Neural progenitor cell (in vitro differentiated cells): ENCODE results near the gene IDUA.

ENCODE experiments used
- CTCF ChIP-seq: fragments of 200-600 bp; sonication (generic); IDR thresholded peaks from 2 replicates; pipeline ENCODE4 v1.5.1; 2017; ENCODE audit warnings: antibody characterized with exemption, mild to moderate bottlenecking
- EZH2 ChIP-seq: fragments of 200-600 bp; sonication (generic); IDR thresholded peaks from 2 replicates; pipeline ENCODE4 v1.6.1; 2017; ENCODE audit warnings: antibody characterized with exemption, mild to moderate bottlenecking, moderate library complexity
- EZH2phosphoT487 ChIP-seq: fragments of 200-600 bp; sonication (generic); IDR thresholded peaks from 2 replicates; pipeline ENCODE4 v1.6.1; 2017; ENCODE audit warnings: antibody characterized with exemption

DNA sequence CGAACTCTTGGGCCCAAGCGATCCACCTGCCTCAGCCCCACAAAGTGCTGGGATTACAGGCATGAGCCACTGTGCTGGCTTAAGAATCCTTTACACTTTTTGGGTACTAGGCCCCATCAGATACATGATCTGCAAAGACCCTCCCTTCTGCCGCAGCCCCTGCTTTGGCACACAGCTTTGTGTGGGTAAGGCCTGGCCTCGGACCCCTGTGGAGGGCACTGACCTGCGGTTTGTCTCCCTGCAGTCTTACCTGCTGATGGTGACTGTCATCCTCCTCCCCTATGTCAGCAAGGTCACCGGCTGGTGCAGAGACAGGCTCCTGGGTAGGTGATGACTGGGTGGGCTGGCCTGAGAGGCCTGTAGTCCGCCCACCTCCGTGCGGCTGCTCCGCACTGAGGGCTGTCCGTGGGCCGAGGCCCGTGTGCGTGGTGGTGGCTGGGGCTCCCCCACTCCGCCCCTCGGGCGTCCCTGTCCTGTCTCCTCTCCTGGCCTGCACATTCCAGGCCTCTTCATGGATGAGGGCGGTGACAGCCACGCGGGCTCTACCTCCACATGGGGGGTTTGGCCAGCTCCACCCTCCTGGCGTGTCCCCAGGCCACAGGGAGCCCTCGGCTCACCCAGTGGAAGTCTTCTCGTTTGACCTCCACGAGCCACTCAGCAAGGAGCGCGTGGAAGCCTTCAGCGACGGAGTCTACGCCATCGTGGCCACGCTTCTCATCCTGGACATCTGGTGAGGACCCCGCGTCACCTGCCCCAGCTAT is 31.5 kb upstream of the IDUA start:
- TF ChIP-seq EZH2 (no peak), CTCF (no peak), EZH2phosphoT487 (no peak)
